D341Med (cell line): ENCODE data around the gene NFATC1.
"Not testable (repeated sequence)": the region's sequence is repeated elsewhere in the genome, so short reads cannot be mapped to it uniquely, and the experiment has no call there.

ENCODE experiments used
- DNase-seq: peaks from one replicate; pipeline ENCODE4 v3.0.0; 2012; ENCODE audit warnings: low spot score

NFATC1 gene

GRCh38 chr18:79477711-79478483 is 82.2 kb downstream of the NFATC1 start:
- no peak for DNase-seq

GRCh38 chr18:79478484-79479115 is 82.9 kb downstream of the NFATC1 start:
- DNase-seq, result no peak

- no peak for DNase-seq
These were observed 83.5 kb downstream of the NFATC1 start for GRCh38 chr18:79479116-79479760.

GRCh38 chr18:79479761-79480161 is 84.0 kb downstream of the NFATC1 start:
- no peak for DNase-seq

- DNase-seq, result no peak
These were observed 84.7 kb downstream of the NFATC1 start for GRCh38 chr18:79480171-79481045.

GRCh38 chr18:79481046-79481790 is 85.5 kb downstream of the NFATC1 start:
- no peak for DNase-seq

GRCh38 chr18:79483393-79483792 is 87.7 kb downstream of the NFATC1 start:
- not testable (repeated sequence) for DNase-seq

- no peak for DNase-seq
These were observed 88.3 kb downstream of the NFATC1 start for GRCh38 chr18:79483971-79484491.

GRCh38 chr18:79484661-79485621 is 89.2 kb downstream of the NFATC1 start:
- no peak for DNase-seq

- DNase-seq, result no peak
These were observed 90.1 kb downstream of the NFATC1 start for GRCh38 chr18:79485788-79486355.

- DNase-seq, result no peak
These were observed 90.8 kb downstream of the NFATC1 start for GRCh38 chr18:79486356-79487182.

- DNase-seq, result no peak
These were observed 91.6 kb downstream of the NFATC1 start for GRCh38 chr18:79487183-79487800.

GRCh38 chr18:79487801-79488201 is 92.1 kb downstream of the NFATC1 start:
- no peak for DNase-seq

GRCh38 chr18:79488311-79489050 is 92.8 kb downstream of the NFATC1 start:
- DNase-seq, result no peak

GRCh38 chr18:79489051-79489898 is 93.5 kb downstream of the NFATC1 start:
- no peak for DNase-seq

- no peak for DNase-seq
These were observed 94.3 kb downstream of the NFATC1 start for GRCh38 chr18:79489899-79490625.
